H9 (cell line): ENCODE results near the gene ANAPC15. TPM values are rescaled to one million over a fixed set of nuclear protein-coding genes. Genes with fewer than 3 reads are reported as not detected.

Experiments
- DNase-seq: peaks from one replicate; pipeline ENCODE4 v3.0.0-alpha.2; 2017
- H2AFZ ChIP-seq: one replicate; pipeline ENCODE4 v1.6.1; 2013; ENCODE audit warnings: mild to moderate bottlenecking, low read length, control low read depth, moderate library complexity
- H2AK5ac ChIP-seq: 2 replicates; pipeline ENCODE4 v1.6.1; 2013; ENCODE audit warnings: low read length, control low read depth, mixed read lengths; ENCODE audit not compliant: insufficient read length
- H2BK120ac ChIP-seq: one replicate; pipeline ENCODE4 v1.6.1; 2013; ENCODE audit warnings: low read depth, mild to moderate bottlenecking, low read length, control low read depth, inconsistent platforms; ENCODE audit not compliant: poor library complexity, severe bottlenecking
- H2BK12ac ChIP-seq: 2 replicates; pipeline ENCODE4 v1.6.1; 2013; ENCODE audit warnings: low read length, control low read depth, mixed read lengths, low read depth; ENCODE audit not compliant: insufficient read length
- H2BK15ac ChIP-seq: 2 replicates; pipeline ENCODE4 v1.6.1; 2013; ENCODE audit warnings: low read depth, low read length, control low read depth
- H2BK20ac ChIP-seq: one replicate; pipeline ENCODE4 v1.6.1; 2013; ENCODE audit warnings: low read depth, mild to moderate bottlenecking, low read length, control low read depth, inconsistent platforms; ENCODE audit not compliant: poor library complexity, severe bottlenecking
- H2BK5ac ChIP-seq: 2 replicates; pipeline ENCODE4 v1.6.1; 2013; ENCODE audit warnings: low read length, control low read depth, mixed read lengths; ENCODE audit not compliant: insufficient read length
- H3K14ac ChIP-seq: 2 replicates; pipeline ENCODE4 v1.6.1; 2013; ENCODE audit warnings: low read length, control low read depth; ENCODE audit not compliant: insufficient read depth
- H3K18ac ChIP-seq: 2 replicates; pipeline ENCODE4 v1.6.1; 2013; ENCODE audit warnings: low read depth, mild to moderate bottlenecking, mixed read lengths, low read length, control low read depth; ENCODE audit not compliant: insufficient read length
- H3K23ac ChIP-seq: 2 replicates; pipeline ENCODE4 v1.6.1; 2013; ENCODE audit warnings: low read length, control low read depth, mixed read lengths, low read depth; ENCODE audit not compliant: insufficient read length
- H3K23me2 ChIP-seq: 2 replicates; pipeline ENCODE4 v1.6.1; 2013; ENCODE audit warnings: low read depth, mild to moderate bottlenecking, mixed read lengths, low read length, control low read depth; ENCODE audit not compliant: insufficient read length, poor library complexity, severe bottlenecking
- H3K27ac ChIP-seq: 2 replicates; pipeline ENCODE4 v1.5.1; 2013; ENCODE audit warnings: low read length, control low read depth, mixed read lengths, low read depth; ENCODE audit not compliant: insufficient read length
- H3K27me3 ChIP-seq: 2 replicates; pipeline ENCODE4 v1.6.1; 2013; ENCODE audit warnings: low read length, control low read depth, inconsistent platforms; ENCODE audit not compliant: insufficient read depth
- H3K4ac ChIP-seq: 2 replicates; pipeline ENCODE4 v1.6.1; 2013; ENCODE audit warnings: low read depth, mild to moderate bottlenecking, control low read depth, inconsistent platforms, low read length, moderate library complexity
- H3K4me1 ChIP-seq: 2 replicates; pipeline ENCODE4 v1.6.1; 2013; ENCODE audit warnings: low read length, control low read depth, inconsistent platforms; ENCODE audit not compliant: insufficient read depth
- H3K4me2 ChIP-seq: 2 replicates; pipeline ENCODE4 v1.6.1; 2013; ENCODE audit warnings: low read length, control low read depth, mixed read lengths; ENCODE audit not compliant: insufficient read length, insufficient read depth
- H3K56ac ChIP-seq: 2 replicates; pipeline ENCODE4 v1.6.1; 2013; ENCODE audit warnings: low read depth, mild to moderate bottlenecking, mixed read lengths, low read length, control low read depth; ENCODE audit not compliant: insufficient read length
- H3K79me1 ChIP-seq: 2 replicates; pipeline ENCODE4 v1.6.1; 2013; ENCODE audit warnings: low read depth, mild to moderate bottlenecking, moderate library complexity, low read length, control low read depth, inconsistent platforms; ENCODE audit not compliant: insufficient read depth, poor library complexity, severe bottlenecking
- H3K79me2 ChIP-seq: 2 replicates; pipeline ENCODE4 v1.6.1; 2013; ENCODE audit warnings: low read length, control low read depth, inconsistent platforms; ENCODE audit not compliant: insufficient read depth
- H3K9ac ChIP-seq: 2 replicates; pipeline ENCODE4 v1.6.1; 2013; ENCODE audit warnings: low read length, control low read depth, mixed read lengths; ENCODE audit not compliant: insufficient read length; ENCODE audit errors: extremely low read depth
- H3K9me3 ChIP-seq: one replicate; pipeline ENCODE4 v1.6.1; 2013; ENCODE audit warnings: low read depth, low read length, inconsistent platforms; ENCODE audit not compliant: control insufficient read depth
- H3T11ph ChIP-seq: one replicate; pipeline ENCODE4 v1.6.1; 2013; ENCODE audit warnings: mild to moderate bottlenecking, low read length, control low read depth, inconsistent platforms
- H4K20me1 ChIP-seq: one replicate; pipeline ENCODE4 v1.6.1; 2013; ENCODE audit not compliant: control insufficient read depth, insufficient read length, insufficient read depth
- H4K5ac ChIP-seq: 2 replicates; pipeline ENCODE4 v1.6.1; 2013; ENCODE audit warnings: low read depth, mild to moderate bottlenecking, mixed read lengths, low read length, control low read depth; ENCODE audit not compliant: insufficient read length
- H4K8ac ChIP-seq: replicated peaks from 2 replicates; pipeline ENCODE4 v1.6.1; 2013; ENCODE audit warnings: low read length, control low read depth, mixed read lengths, low read depth; ENCODE audit not compliant: insufficient read length
- H4K91ac ChIP-seq: 2 replicates; pipeline ENCODE4 v1.6.1; 2013; ENCODE audit warnings: low read depth, mild to moderate bottlenecking, moderate library complexity, mixed read lengths, low read length, control low read depth; ENCODE audit not compliant: insufficient read length
- H3K27ac Mint-ChIP-seq, 3 experiments: 2 replicates in 2 of 3; 3 replicates in 1 of 3; pipeline ENCODE4 v1.8.0; 2020 to 2021; ENCODE audit warnings: mixed read lengths in 3 of 3, mild to moderate bottlenecking in 1 of 3, moderate library complexity in 1 of 3
- H3K27me3 Mint-ChIP-seq: 2 replicates; pipeline ENCODE4 v1.8.0; 2021; ENCODE audit warnings: low read depth, mild to moderate bottlenecking, moderate library complexity, mixed read lengths
- H3K36me3 Mint-ChIP-seq, 3 experiments: 2 replicates in 2 of 3; 3 replicates in 1 of 3; pipeline ENCODE4 v1.8.0; 2020 to 2021; ENCODE audit warnings: low read depth in 3 of 3, mixed read lengths in 3 of 3; ENCODE audit not compliant: insufficient read depth in 1 of 3
- H3K4me1 Mint-ChIP-seq, 2 experiments: 2 replicates each; pipeline ENCODE4 v1.8.0; 2020; ENCODE audit warnings: mixed read lengths in 2 of 2
- H3K4me3 Mint-ChIP-seq, 2 experiments: 2 replicates in 1 of 2; 3 replicates in 1 of 2; pipeline ENCODE4 v1.8.0; 2020 to 2021; ENCODE audit warnings: mild to moderate bottlenecking in 2 of 2, mixed read lengths in 2 of 2, moderate library complexity in 1 of 2
- H3K9me3 Mint-ChIP-seq, 2 experiments: 2 replicates in 1 of 2; 3 replicates in 1 of 2; pipeline ENCODE4 v1.8.0; 2020; ENCODE audit warnings: mild to moderate bottlenecking in 2 of 2, mixed read lengths in 2 of 2, moderate library complexity in 1 of 2
- WGBS: extraction: QIAGEN DNeasy Blood & Tissue Kit; methylation state at CpG from one replicate; pipeline ENCODE4 v1.1.7; 2013; ENCODE audit warnings: missing lambda C conversion rate, low lambda C conversion rate, mixed read lengths; ENCODE audit not compliant: insufficient read length; ENCODE audit errors: extremely low coverage; 5-methylcytosine and 5-hydroxymethylcytosine counted together
- total RNA-seq: library from RNA; stranded (reverse); gene quantifications from 2 replicates; pipeline ENCODE4 v1.2.1, GENCODE V29; 2021
- TF ChIP-seq, protein P1 (sequence below): fragments of 200-600 bp; sonication (generic); conservative IDR thresholded peaks from 3 replicates; pipeline ENCODE4 v1.8.0; 2021; ENCODE audit warnings: antibody characterized with exemption, mild to moderate bottlenecking

The ANAPC15 gene
- total RNA-seq, 1 experiment from 2014 or later, result 72.6 TPM

DNA sequence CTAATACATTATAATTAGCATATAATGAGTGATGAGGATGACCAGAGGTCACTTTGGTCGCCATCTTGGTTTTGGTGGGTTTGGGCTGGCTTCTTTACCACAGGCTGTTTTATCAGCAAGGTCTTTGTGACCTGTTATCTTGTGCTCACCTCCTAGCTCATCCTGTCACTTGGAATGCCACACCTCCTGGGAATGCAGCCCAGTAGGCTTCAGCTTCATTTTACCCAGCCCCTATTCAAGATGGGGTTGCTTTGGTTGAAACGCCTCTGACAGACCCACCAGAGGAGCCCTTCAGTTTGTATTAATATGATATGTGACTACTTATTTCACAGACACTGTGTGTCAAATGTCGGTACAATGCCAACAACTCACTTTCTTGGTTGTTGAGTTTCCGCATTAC lies 43.3 kb upstream of the ANAPC15 start:
- Histone ChIP-seq H4K91ac (no peak overlapping the region), H2BK120ac (no peak overlapping the region), H4K20me1 (no peaks in the 10 kb centered on the region), H2BK5ac (no peak overlapping the region), H2AK5ac (no peak overlapping the region), H3K56ac (no peak overlapping the region), H2AFZ (no peak overlapping the region), H3K14ac (no peak overlapping the region), H2BK20ac (no peak overlapping the region), H3K27me3 (no peaks in the 10 kb centered on the region), H3K4ac (no peak overlapping the region), H3K23ac (no peak overlapping the region), H3K27ac (no peak overlapping the region), H3K9ac (no peak overlapping the region), H3K18ac (no peak overlapping the region), H2BK15ac (no peak overlapping the region), H3K4me1 (no peaks in the 10 kb centered on the region), H3K79me1 (no peaks in the 10 kb centered on the region), H3K9me3 (no peaks in the 10 kb centered on the region), H3K23me2 (no peaks in the 10 kb centered on the region), H4K5ac (no peak overlapping the region), H2BK12ac (no peak overlapping the region), H4K8ac (no peak overlapping the region), H3K4me2 (no peak overlapping the region), H3T11ph (no peak overlapping the region), H3K79me2 (no peaks in the 10 kb centered on the region)
- peaks cover 0 to 5% of the 10 kb centered on the region in 2 experiments; a peak in 4 of 5 replicates for H3K9me3 Mint-ChIP-seq
- no peak for DNase-seq
- WGBS, result no CpG with 5 or more reads among the region's 4 CpGs
- peaks cover 15% of the 10 kb centered on the region for H3K27me3 Mint-ChIP-seq
- no peak overlapping the region; a peak in 1 of 7 replicates for H3K27ac Mint-ChIP-seq
- TF ChIP-seq, protein P1, sequence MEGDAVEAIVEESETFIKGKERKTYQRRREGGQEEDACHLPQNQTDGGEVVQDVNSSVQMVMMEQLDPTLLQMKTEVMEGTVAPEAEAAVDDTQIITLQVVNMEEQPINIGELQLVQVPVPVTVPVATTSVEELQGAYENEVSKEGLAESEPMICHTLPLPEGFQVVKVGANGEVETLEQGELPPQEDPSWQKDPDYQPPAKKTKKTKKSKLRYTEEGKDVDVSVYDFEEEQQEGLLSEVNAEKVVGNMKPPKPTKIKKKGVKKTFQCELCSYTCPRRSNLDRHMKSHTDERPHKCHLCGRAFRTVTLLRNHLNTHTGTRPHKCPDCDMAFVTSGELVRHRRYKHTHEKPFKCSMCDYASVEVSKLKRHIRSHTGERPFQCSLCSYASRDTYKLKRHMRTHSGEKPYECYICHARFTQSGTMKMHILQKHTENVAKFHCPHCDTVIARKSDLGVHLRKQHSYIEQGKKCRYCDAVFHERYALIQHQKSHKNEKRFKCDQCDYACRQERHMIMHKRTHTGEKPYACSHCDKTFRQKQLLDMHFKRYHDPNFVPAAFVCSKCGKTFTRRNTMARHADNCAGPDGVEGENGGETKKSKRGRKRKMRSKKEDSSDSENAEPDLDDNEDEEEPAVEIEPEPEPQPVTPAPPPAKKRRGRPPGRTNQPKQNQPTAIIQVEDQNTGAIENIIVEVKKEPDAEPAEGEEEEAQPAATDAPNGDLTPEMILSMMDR, result no peak
- H3K36me3 Mint-ChIP-seq, result no peaks in the 10 kb centered on the region; a peak in 2 of 7 replicates
- no peaks in the 10 kb centered on the region for H3K4me1 Mint-ChIP-seq
- H3K4me3 Mint-ChIP-seq, result no peak overlapping the region
